K562 (cell line): ENCODE measurements around the gene EXOC6.

Experiments used
- CBX2 ChIP-seq: fragments of 200-600 bp; sonication (generic); IDR thresholded peaks from one replicate; pipeline ENCODE4 v1.6.1; 2012; ENCODE audit warnings: mild to moderate bottlenecking, low read length, inconsistent platforms; ENCODE audit not compliant: insufficient read depth, poor library complexity, severe bottlenecking
- CBX8 ChIP-seq: fragments of 200-600 bp; sonication (generic); IDR thresholded peaks from 2 replicates; pipeline ENCODE4 v1.6.1; 2012; ENCODE audit warnings: borderline replicate concordance, mixed run types, low read depth, mild to moderate bottlenecking, moderate library complexity, mixed read lengths, low read length, control low read depth, inconsistent platforms; ENCODE audit not compliant: poor library complexity, severe bottlenecking; ENCODE audit errors: extremely low read depth
- CEBPB ChIP-seq: fragments of 450-650 bp; IDR thresholded peaks from 2 replicates; pipeline ENCODE4 v1.6.1; 2016; ENCODE audit warnings: missing genetic modification characterization, missing compliant biosample characterization
- EHMT2 ChIP-seq: fragments of 450-650 bp; IDR thresholded peaks from 2 replicates; pipeline ENCODE4 v1.6.1; 2018; ENCODE audit warnings: antibody characterized with exemption
- GTF2A2 ChIP-seq: IDR thresholded peaks from 2 replicates; pipeline ENCODE4 v1.6.1; 2016; ENCODE audit warnings: mild to moderate bottlenecking, missing genetic modification characterization, missing compliant biosample characterization
- IRF2 ChIP-seq: sonication (generic); formaldehyde crosslinking; IDR thresholded peaks from 2 replicates; pipeline ENCODE4 v1.8.1; 2022; ENCODE audit warnings: mild to moderate bottlenecking, missing genetic modification reagents
- NR1H2 ChIP-seq: sonication (generic); formaldehyde crosslinking; IDR thresholded peaks from 2 replicates; pipeline ENCODE4 v1.4.0; 2020; ENCODE audit warnings: mild to moderate bottlenecking, missing genetic modification reagents
- POLR2AphosphoS5 ChIP-seq: IDR thresholded peaks from 2 replicates; pipeline ENCODE4 v1.6.1; 2011; ENCODE audit warnings: mild to moderate bottlenecking, low read depth, low read length, moderate library complexity; ENCODE audit not compliant: control insufficient read depth, insufficient read depth
- SMARCB1 ChIP-seq: IDR thresholded peaks from 2 replicates; pipeline ENCODE4 v1.6.1; 2011; ENCODE audit warnings: improper control_type of control experiment, low read depth; ENCODE audit not compliant: insufficient read length
- U2AF1 ChIP-seq: fragments of 200-400 bp; formaldehyde crosslinking; optimal IDR thresholded peaks from 2 replicates; pipeline ENCODE3; 2017; ENCODE audit warnings: mild to moderate bottlenecking, low read depth, low read length, moderate library complexity
- YY1 ChIP-seq, 3 experiments: IDR thresholded peaks; 2 replicates each; pipeline ENCODE4 v1.6.1; 2011; ENCODE audit warnings: low read length in 2 of 3, mild to moderate bottlenecking in 2 of 3, moderate library complexity in 2 of 3, borderline replicate concordance in 1 of 3, control low read depth in 1 of 3, low read depth in 1 of 3; ENCODE audit not compliant: insufficient read depth in 3 of 3, insufficient replicate concordance in 2 of 3, control insufficient read depth in 1 of 3, insufficient read length in 1 of 3; ENCODE audit errors: extremely low read depth in 1 of 3
- ZNF79 ChIP-seq: fragments of 250-450 bp; sonication (Bioruptor Pico); IDR thresholded peaks from 2 replicates; pipeline ENCODE4 v1.4.0; 2020; ENCODE audit warnings: low read depth, mild to moderate bottlenecking, moderate library complexity

DNA sequence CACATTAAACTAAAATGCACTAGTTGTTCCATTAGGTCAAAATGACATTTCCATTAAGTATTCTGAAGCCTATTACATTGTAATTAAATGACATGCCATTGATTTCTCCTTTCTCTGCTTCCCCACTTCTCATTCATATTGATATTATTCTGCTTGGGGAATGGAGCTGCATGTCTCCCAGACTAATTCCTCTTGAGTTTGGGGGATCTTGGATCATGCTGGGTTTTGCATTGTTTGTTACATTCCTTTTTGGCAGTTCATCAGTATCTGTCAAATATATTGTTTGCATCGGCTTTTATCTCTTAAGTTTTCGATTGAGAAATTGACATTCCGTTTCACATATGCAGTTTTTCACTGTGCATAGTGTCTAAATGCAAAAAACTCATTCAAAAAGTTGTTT lies 147.2 kb downstream of the EXOC6 start:
- TF ChIP-seq GTF2A2 (tag) = no peak
- TF ChIP-seq YY1 (IDR thresholded peaks at IDR 0.05; ENCODE audit: borderline replicate concordance in 1 of 3, control insufficient read depth in 1 of 3, extremely low read depth in 1 of 3, insufficient read depth in 3 of 3, insufficient read length in 1 of 3, insufficient replicate concordance in 2 of 3, low read depth in 1 of 3, low read length in 2 of 3) = no peak
- no peak for TF ChIP-seq CBX8
- TF ChIP-seq EHMT2 = no peak
- no peak for TF ChIP-seq CEBPB
- no peak for TF ChIP-seq ZNF79
- TF ChIP-seq POLR2AphosphoS5 = no peak
- TF ChIP-seq NR1H2 (CRISPR knock-in tag) = no peak
- no peak for TF ChIP-seq U2AF1
- TF ChIP-seq CBX2 = no peak
- no peak for TF ChIP-seq SMARCB1
- no peak for TF ChIP-seq IRF2 (CRISPR knock-in tag)
